ENCODE results near the gene ACTA1. TPM values are rescaled to one million over a fixed set of nuclear protein-coding genes. Genes with fewer than 3 reads are reported as not detected.

The ACTA1 gene
- total RNA-seq, 4 donors from 2014 or later = 0.59 to 2.6 (median 1.7) TPM

DNA sequence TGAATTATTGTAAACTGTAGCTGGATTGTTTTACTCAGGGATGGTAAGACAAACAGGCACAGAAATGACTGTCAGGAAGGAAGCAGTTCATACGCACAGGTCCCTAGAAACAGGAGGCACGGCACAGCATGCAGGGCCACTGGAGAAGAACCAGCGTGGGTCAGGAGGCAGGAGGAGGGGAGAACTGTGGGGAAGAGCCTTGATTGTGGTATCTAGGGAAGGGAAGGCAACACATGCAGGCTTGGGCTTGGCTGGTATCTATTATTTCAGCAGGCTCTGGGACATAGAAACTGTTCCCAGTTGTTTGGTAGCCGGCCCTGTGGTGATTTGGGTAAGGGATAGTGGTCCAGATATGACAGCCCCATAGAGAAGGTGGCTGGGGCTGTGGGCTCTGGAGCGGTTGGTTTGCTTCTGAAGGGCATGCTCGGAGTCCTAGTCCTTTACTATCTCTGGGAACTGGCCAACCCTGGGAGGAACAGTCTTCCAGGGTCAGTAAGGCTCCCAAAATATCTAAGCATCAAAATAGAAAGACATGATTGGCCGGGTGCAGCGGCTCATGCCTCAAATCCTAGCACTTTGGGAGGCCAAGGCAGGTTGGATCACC lies 47.9 kb downstream of the ACTA1 start:
- Histone ChIP-seq H3K9me3 (no peaks in the 10 kb centered on the region), H3K4me3 (no peak overlapping the region), H3K27me3 (peaks cover 23% of the 10 kb centered on the region), H3K36me3 (no peaks in the 10 kb centered on the region), H3K4me1 (no peaks in the 10 kb centered on the region), H3K27ac (no peak overlapping the region)
- WGBS = 76% methylated on average over 8 of the region's 8 CpGs
- DNase-seq (ENCODE audit: low spot score in 2 of 2) = no peak
- no peak for TF ChIP-seq EP300 (IDR thresholded peaks at IDR 0.05)
- TF ChIP-seq, protein P1, sequence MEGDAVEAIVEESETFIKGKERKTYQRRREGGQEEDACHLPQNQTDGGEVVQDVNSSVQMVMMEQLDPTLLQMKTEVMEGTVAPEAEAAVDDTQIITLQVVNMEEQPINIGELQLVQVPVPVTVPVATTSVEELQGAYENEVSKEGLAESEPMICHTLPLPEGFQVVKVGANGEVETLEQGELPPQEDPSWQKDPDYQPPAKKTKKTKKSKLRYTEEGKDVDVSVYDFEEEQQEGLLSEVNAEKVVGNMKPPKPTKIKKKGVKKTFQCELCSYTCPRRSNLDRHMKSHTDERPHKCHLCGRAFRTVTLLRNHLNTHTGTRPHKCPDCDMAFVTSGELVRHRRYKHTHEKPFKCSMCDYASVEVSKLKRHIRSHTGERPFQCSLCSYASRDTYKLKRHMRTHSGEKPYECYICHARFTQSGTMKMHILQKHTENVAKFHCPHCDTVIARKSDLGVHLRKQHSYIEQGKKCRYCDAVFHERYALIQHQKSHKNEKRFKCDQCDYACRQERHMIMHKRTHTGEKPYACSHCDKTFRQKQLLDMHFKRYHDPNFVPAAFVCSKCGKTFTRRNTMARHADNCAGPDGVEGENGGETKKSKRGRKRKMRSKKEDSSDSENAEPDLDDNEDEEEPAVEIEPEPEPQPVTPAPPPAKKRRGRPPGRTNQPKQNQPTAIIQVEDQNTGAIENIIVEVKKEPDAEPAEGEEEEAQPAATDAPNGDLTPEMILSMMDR (IDR thresholded peaks at IDR 0.05) = no peak

GRCh38 chr1:229384822-229385221 lies 49.1 kb downstream of the ACTA1 start:
- no peak overlapping the region for H3K27ac ChIP-seq
- H3K4me3 ChIP-seq = no peak overlapping the region
- H3K27me3 ChIP-seq = peaks cover 16% of the 10 kb centered on the region
- WGBS = 94% methylated on average over 7 of the region's 7 CpGs
- no peak for DNase-seq (ENCODE audit: low spot score in 2 of 2)
- no peaks in the 10 kb centered on the region for H3K9me3 ChIP-seq
- TF ChIP-seq EP300 (IDR thresholded peaks at IDR 0.05) (no peak), POLR2AphosphoS5 (IDR thresholded peaks at IDR 0.05) (no peak), POLR2A (IDR thresholded peaks at IDR 0.05) (no peak)
- TF ChIP-seq, protein P1 (IDR thresholded peaks at IDR 0.05) = no peak
- H3K36me3 ChIP-seq = no peaks in the 10 kb centered on the region
- no peaks in the 10 kb centered on the region for H3K4me1 ChIP-seq

GRCh38 chr1:229383961-229384360 lies 49.9 kb downstream of the ACTA1 start:
- no peak overlapping the region for H3K27ac ChIP-seq
- 95% methylated on average over 5 of the region's 5 CpGs for WGBS
- H3K36me3 ChIP-seq = no peaks in the 10 kb centered on the region

GRCh38 chr1:229383188-229383587 lies 50.7 kb downstream of the ACTA1 start:
- no peak overlapping the region for H3K27ac ChIP-seq
- WGBS = 88% methylated on average over 3 of the region's 3 CpGs
- peaks cover 16% of the 10 kb centered on the region for H3K27me3 ChIP-seq
- H3K36me3 ChIP-seq = no peaks in the 10 kb centered on the region
- TF ChIP-seq, protein P1 (IDR thresholded peaks at IDR 0.05) = no peak
- TF ChIP-seq POLR2A (IDR thresholded peaks at IDR 0.05) (no peak), EP300 (IDR thresholded peaks at IDR 0.05) (no peak), POLR2AphosphoS5 (IDR thresholded peaks at IDR 0.05) (no peak)
- H3K4me1 ChIP-seq = no peaks in the 10 kb centered on the region
- no peak overlapping the region for H3K4me3 ChIP-seq
- H3K9me3 ChIP-seq = no peaks in the 10 kb centered on the region
- no peak for DNase-seq (ENCODE audit: low spot score in 2 of 2)

More at GRCh38 chr1:229383961-229384360, 49.9 kb downstream of the ACTA1 start:
- H3K9me3 ChIP-seq = no peaks in the 10 kb centered on the region
- no peak for DNase-seq (ENCODE audit: low spot score in 2 of 2)
- TF ChIP-seq, protein P1 (IDR thresholded peaks at IDR 0.05) = no peak
- no peak for TF ChIP-seq EP300 (IDR thresholded peaks at IDR 0.05)
- no peak for TF ChIP-seq POLR2AphosphoS5 (IDR thresholded peaks at IDR 0.05)
- TF ChIP-seq POLR2A (IDR thresholded peaks at IDR 0.05) = no peak
- H3K27me3 ChIP-seq = peaks cover 16% of the 10 kb centered on the region
- no peaks in the 10 kb centered on the region for H3K4me1 ChIP-seq
- no peak overlapping the region for H3K4me3 ChIP-seq

Other genes with a start within 250 kb of the ACTA1 start
- 10 to 100 TPM; 37.1 to 78.4 (median 49.3) TPM for gene RAB4A, start 163.0 kb downstream of the ACTA1 start, total RNA-seq
- 10 to 100 TPM; 16.3 to 33.1 (median 16.8) TPM for gene CCSAP, start 91.0 kb downstream of the ACTA1 start, total RNA-seq
- 10 to 100 TPM; 26.6 to 58.1 (median 38.8) TPM for gene NUP133, start 74.2 kb upstream of the ACTA1 start, total RNA-seq
- gene ABCB10, start 124.6 kb upstream of the ACTA1 start, total RNA-seq = 10 to 100 TPM; 10.5 to 15.2 (median 13.0) TPM
- gene TAF5L, start 192.0 kb upstream of the ACTA1 start, total RNA-seq = 10 to 100 TPM; 10.5 to 16.8 (median 15.8) TPM
- gene URB2, start 192.2 kb upstream of the ACTA1 start, total RNA-seq = 10 to 100 TPM; 11.0 to 14.1 (median 11.7) TPM